NCI-H226 (cell line): Measurements from ENCODE around the gene AICDA.
"Not testable (repeated sequence)": the region's sequence is repeated elsewhere in the genome, so short reads cannot be mapped to it uniquely, and the experiment has no call there.

Source experiments
- DNase-seq: peaks from one replicate; pipeline ENCODE4 v3.0.0-alpha.2; 2015

Gene AICDA

GRCh38 chr12:8612629-8613028 lies at the start of gene AICDA:
TSS of gene AICDA (minus strand) at chr12:8612859. CDS start at chr12:8612767, 92 bp downstream.
- DNase-seq: no peak

GRCh38 chr12:8661751-8662150 lies 49.1 kb upstream of the AICDA start:
- no peak for DNase-seq

- no peak for DNase-seq
These were observed 48.4 kb upstream of the AICDA start for GRCh38 chr12:8661016-8661415.

- peak; percentile 88 for DNase-seq
These were observed 45.7 kb upstream of the AICDA start for GRCh38 chr12:8658346-8658745.

- DNase-seq: no peak
These were observed 42.8 kb upstream of the AICDA start for GRCh38 chr12:8655421-8655820.

GRCh38 chr12:8648576-8649205 lies 36.0 kb upstream of the AICDA start:
- no peak for DNase-seq

- DNase-seq: no peak
These were observed 35.3 kb upstream of the AICDA start for GRCh38 chr12:8647968-8648367.

GRCh38 chr12:8644345-8645248 lies 31.9 kb upstream of the AICDA start:
- DNase-seq: no peak

- no peak for DNase-seq
These were observed 30.1 kb upstream of the AICDA start for GRCh38 chr12:8642775-8643174.

- no peak for DNase-seq
These were observed 27.3 kb upstream of the AICDA start for GRCh38 chr12:8639936-8640335.

GRCh38 chr12:8638951-8639350 lies 26.3 kb upstream of the AICDA start:
- DNase-seq: no peak

- DNase-seq: no peak
These were observed 25.0 kb upstream of the AICDA start for GRCh38 chr12:8637666-8638065.

GRCh38 chr12:8637244-8637643 lies 24.6 kb upstream of the AICDA start:
- no peak for DNase-seq

- no peak for DNase-seq
These were observed 23.9 kb upstream of the AICDA start for GRCh38 chr12:8636581-8636980.

- DNase-seq: not testable (repeated sequence)
These were observed 23.3 kb upstream of the AICDA start for GRCh38 chr12:8636007-8636346.

- not testable (repeated sequence) for DNase-seq
These were observed 22.8 kb upstream of the AICDA start for GRCh38 chr12:8635342-8636006.

GRCh38 chr12:8630131-8630530 lies 17.5 kb upstream of the AICDA start:
- no peak for DNase-seq

GRCh38 chr12:8629486-8630033 lies 16.9 kb upstream of the AICDA start:
- DNase-seq: no peak

- no peak for DNase-seq
These were observed 16.1 kb upstream of the AICDA start for GRCh38 chr12:8628731-8629130.

- not testable (repeated sequence) for DNase-seq
These were observed 12.1 kb upstream of the AICDA start for GRCh38 chr12:8624750-8625149.

- DNase-seq: no peak
These were observed 10.0 kb upstream of the AICDA start for GRCh38 chr12:8622646-8623045.

GRCh38 chr12:8615206-8615605 lies 2.5 kb upstream of the AICDA start:
- no peak for DNase-seq

- not testable (repeated sequence) for DNase-seq
These were observed 1.2 kb upstream of the AICDA start for GRCh38 chr12:8613881-8614280.
